H1 (cell line): Measurements from ENCODE around the gene INTS15. TPM values are rescaled to one million over a fixed set of nuclear protein-coding genes. Genes with fewer than 3 reads are reported as not detected.
A peak's percentile ranks its signal among the peaks of the same experiment; 100 is the strongest.

Source experiments
- CTCF ChIA-PET: fragments of 300-600 bp; sonication (Branson Sonifier 250); formaldehyde crosslinking; loops from one replicate; lab custom pipeline; 2021; ENCODE audit not compliant: partially characterized antibody; lab: Charles Lee
- POLR2A ChIA-PET: fragments of 300-600 bp; sonication (Branson Sonifier 250); formaldehyde crosslinking; loops from one replicate; lab custom pipeline; 2021; ENCODE audit warnings: inconsistent platforms; ENCODE audit not compliant: partially characterized antibody; lab: Charles Lee
- DNase-seq, 2 experiments: peaks; one replicate each; pipeline versions ENCODE4 v3.0.0 to v3.0.0-alpha.2; 2010 to 2022; ENCODE audit warnings: low spot score in 2 of 2, low read depth in 1 of 2, mixed read lengths in 1 of 2
- FAIRE-seq: peaks from 2 replicates; lab custom pipeline; 2011; peaks lifted over from hg19 to GRCh38; lab: Jason Lieb, UNC
- H2AFZ ChIP-seq: 2 replicates; pipeline ENCODE4 v1.8.1; 2012; ENCODE audit warnings: low read length, inconsistent platforms
- H2AK5ac ChIP-seq: 2 replicates; pipeline ENCODE4 v1.6.1; 2013; ENCODE audit warnings: low read depth, low read length
- H2BK120ac ChIP-seq: replicated peaks from 2 replicates; pipeline ENCODE3; 2013; ENCODE audit warnings: low read depth, low read length, inconsistent platforms
- H2BK12ac ChIP-seq: 2 replicates; pipeline ENCODE4 v1.6.1; 2013; ENCODE audit warnings: low read depth, low read length
- H2BK15ac ChIP-seq: 2 replicates; pipeline ENCODE4 v1.6.1; 2013; ENCODE audit warnings: low read length
- H2BK20ac ChIP-seq: 2 replicates; pipeline ENCODE4 v1.6.1; 2013; ENCODE audit warnings: low read length
- H2BK5ac ChIP-seq: 2 replicates; pipeline ENCODE4 v1.6.1; 2013; ENCODE audit warnings: low read depth, low read length
- H3K14ac ChIP-seq: 2 replicates; pipeline ENCODE4 v1.6.1; 2013; ENCODE audit warnings: inconsistent platforms; ENCODE audit not compliant: insufficient read length
- H3K18ac ChIP-seq: 2 replicates; pipeline ENCODE4 v1.6.1; 2013; ENCODE audit warnings: low read length; ENCODE audit errors: extremely low read depth
- H3K23ac ChIP-seq: 2 replicates; pipeline ENCODE4 v1.6.1; 2013; ENCODE audit warnings: inconsistent platforms; ENCODE audit not compliant: insufficient read length
- H3K23me2 ChIP-seq: 2 replicates; pipeline ENCODE4 v1.6.1; 2013; ENCODE audit warnings: low read depth, low read length
- H3K27ac ChIP-seq: 2 replicates; pipeline ENCODE4 v1.6.1; 2011; ENCODE audit warnings: low read depth, low read length, inconsistent platforms
- H3K27me3 ChIP-seq, 4 experiments: replicated peaks in 1 of 4; 1 replicate in 1 of 4; 2 replicates in 3 of 4; pipeline versions ENCODE4 v1.6.1 to v1.8.1; 2011 to 2013; ENCODE audit warnings: low read length in 3 of 4, mild to moderate bottlenecking in 3 of 4, inconsistent platforms in 2 of 4, mixed read lengths in 2 of 4, moderate library complexity in 1 of 4; ENCODE audit not compliant: control insufficient read depth in 3 of 4, insufficient read depth in 3 of 4; ENCODE audit errors: extremely low read depth in 1 of 4
- H3K36me3 ChIP-seq, 4 experiments: 2 replicates each; pipeline versions ENCODE4 v1.6.1 to v1.8.1; 2011 to 2013; ENCODE audit warnings: mild to moderate bottlenecking in 4 of 4, low read length in 3 of 4, moderate library complexity in 2 of 4, control low read depth in 1 of 4, inconsistent platforms in 1 of 4; ENCODE audit not compliant: insufficient read depth in 4 of 4, control insufficient read depth in 2 of 4
- H3K4ac ChIP-seq: replicated peaks from 2 replicates; pipeline ENCODE3; 2013; ENCODE audit warnings: low read length, low read depth, mixed read lengths, inconsistent platforms; ENCODE audit not compliant: insufficient read length
- H3K4me1 ChIP-seq, 4 experiments: replicated peaks in 1 of 4; 1 replicate in 1 of 4; 2 replicates in 3 of 4; pipeline versions ENCODE4 v1.6.1 to v1.8.1; 2011 to 2013; ENCODE audit warnings: low read length in 3 of 4, inconsistent platforms in 2 of 4, mixed read lengths in 1 of 4; ENCODE audit not compliant: insufficient read depth in 4 of 4, control insufficient read depth in 3 of 4
- H3K4me2 ChIP-seq, 2 experiments: 2 replicates each; pipeline versions ENCODE4 v1.6.1 to v1.8.1; 2011 to 2013; ENCODE audit warnings: low read depth in 2 of 2, low read length in 2 of 2, control low read depth in 1 of 2, inconsistent platforms in 1 of 2, mild to moderate bottlenecking in 1 of 2; ENCODE audit not compliant: insufficient read depth in 1 of 2
- H3K4me3 ChIP-seq, 4 experiments: fragments of 200-600, 300-600 bp in 1 of 4; sonication (generic), shearing (Covaris generic), sonication (Bioruptor Twin) in 1 of 4; 2 replicates each; pipeline versions ENCODE4 v1.5.1 to v1.8.1; 2011 to 2016; ENCODE audit warnings: low read length in 4 of 4, low read depth in 3 of 4, control low read depth in 2 of 4, inconsistent platforms in 2 of 4, mild to moderate bottlenecking in 2 of 4, mixed read lengths in 1 of 4, moderate library complexity in 1 of 4; ENCODE audit not compliant: insufficient read depth in 2 of 4; ENCODE audit errors: extremely low read depth in 1 of 4
- H3K56ac ChIP-seq: replicated peaks from 2 replicates; pipeline ENCODE3; 2013; ENCODE audit warnings: low read depth, mild to moderate bottlenecking, mixed read lengths, low read length, inconsistent platforms; ENCODE audit not compliant: insufficient read length
- H3K79me1 ChIP-seq: 2 replicates; pipeline ENCODE4 v1.6.1; 2013; ENCODE audit warnings: low read depth, low read length, control low read depth
- H3K79me2 ChIP-seq, 2 experiments: 2 replicates each; pipeline versions ENCODE4 v1.6.1 to v1.8.1; 2012 to 2013; ENCODE audit warnings: low read length in 2 of 2, mild to moderate bottlenecking in 2 of 2, inconsistent platforms in 1 of 2; ENCODE audit not compliant: insufficient read depth in 2 of 2, control insufficient read depth in 1 of 2
- H3K9ac ChIP-seq, 4 experiments: replicated peaks in 1 of 4; 1 replicate in 1 of 4; 2 replicates in 3 of 4; pipeline versions ENCODE4 v1.6.1 to v1.8.1; 2011 to 2013; ENCODE audit warnings: low read depth in 3 of 4, low read length in 3 of 4, control low read depth in 2 of 4, mild to moderate bottlenecking in 2 of 4, moderate library complexity in 2 of 4, inconsistent platforms in 1 of 4; ENCODE audit errors: extremely low read depth in 1 of 4
- H3K9me3 ChIP-seq, 2 experiments: 2 replicates each; pipeline versions ENCODE4 v1.6.1 to v1.8.1; 2012 to 2013; ENCODE audit warnings: mild to moderate bottlenecking in 2 of 2, moderate library complexity in 2 of 2, control low read depth in 1 of 2, inconsistent platforms in 1 of 2, low read depth in 1 of 2, low read length in 1 of 2, mixed read lengths in 1 of 2; ENCODE audit not compliant: insufficient read depth in 2 of 2
- H4K20me1 ChIP-seq, 2 experiments: replicated peaks in 1 of 2; 2 replicates each; pipeline versions ENCODE3 to v1.8.1; 2011 to 2013; ENCODE audit warnings: inconsistent platforms in 2 of 2, low read length in 2 of 2, mild to moderate bottlenecking in 1 of 2; ENCODE audit not compliant: insufficient read depth in 2 of 2, control insufficient read depth in 1 of 2
- H4K5ac ChIP-seq: 2 replicates; pipeline ENCODE4 v1.6.1; 2013; ENCODE audit warnings: low read length, low read depth, mixed read lengths, inconsistent platforms; ENCODE audit not compliant: insufficient read length
- H4K8ac ChIP-seq: 2 replicates; pipeline ENCODE4 v1.8.0; 2013; ENCODE audit warnings: mild to moderate bottlenecking, moderate library complexity, low read length, inconsistent platforms; ENCODE audit not compliant: insufficient read depth; ENCODE audit errors: extremely low read depth
- H4K91ac ChIP-seq: replicated peaks from 2 replicates; pipeline ENCODE3; 2013; ENCODE audit warnings: low read length, mixed read lengths, inconsistent platforms; ENCODE audit not compliant: insufficient read length
- GTF2F1 ChIP-seq: IDR thresholded peaks from 2 replicates; pipeline ENCODE4 v1.6.1; 2012; ENCODE audit warnings: low read depth, low read length, improper control_type of control experiment, borderline replicate concordance
- HDAC2 ChIP-seq, 2 experiments: fragments of 300-600 bp in 1 of 2; sonication (generic) in 1 of 2; IDR thresholded peaks; 2 replicates each; pipeline ENCODE4 v1.6.1; 2011 to 2012; ENCODE audit warnings: low read depth in 2 of 2, low read length in 2 of 2, mild to moderate bottlenecking in 2 of 2, moderate library complexity in 2 of 2, borderline replicate concordance in 1 of 2, inconsistent platforms in 1 of 2
- KDM4A ChIP-seq: IDR thresholded peaks from one replicate; pipeline ENCODE4 v1.7.1; 2012; ENCODE audit warnings: low read depth, mild to moderate bottlenecking, moderate library complexity, low read length, inconsistent platforms; ENCODE audit not compliant: severe bottlenecking
- PHF8 ChIP-seq: fragments of 200-600 bp; sonication (generic); conservative IDR thresholded peaks from 2 replicates; pipeline ENCODE4 v1.7.1; 2012; ENCODE audit warnings: low read depth, mild to moderate bottlenecking, inconsistent platforms, low read length, moderate library complexity
- SIN3A ChIP-seq, 2 experiments: IDR thresholded peaks in 1 of 2; conservative IDR thresholded peaks in 1 of 2; 2 replicates each; pipeline ENCODE4 v1.6.1; 2011 to 2012; ENCODE audit warnings: low read length in 2 of 2, improper control_type of control experiment in 1 of 2, low read depth in 1 of 2, mild to moderate bottlenecking in 1 of 2
- WGBS, 2 experiments: shearing (Covaris generic) in 1 of 2; methylation state at CpG; one replicate each; pipeline versions ENCODE4 v1.1.6 to v1.1.7; 2013 to 2015; ENCODE audit warnings: low lambda C conversion rate in 2 of 2, mixed read lengths in 2 of 2, inconsistent platforms in 1 of 2, low coverage in 1 of 2, missing lambda C conversion rate in 1 of 2; ENCODE audit not compliant: insufficient replicate concordance in 2 of 2, insufficient coverage in 1 of 2, insufficient read length in 1 of 2; ENCODE audit errors: extremely low coverage in 1 of 2, missing lambda C conversion rate in 1 of 2; 5-methylcytosine and 5-hydroxymethylcytosine counted together
- polyA plus RNA-seq, 7 experiments: library from polyadenylated mRNA; depleted of rRNA in 3 of 7; stranded (reverse) in 5 of 7; unstranded in 2 of 7; fragments of >200 nt in 5 of 7; fragments of 200-250 nt in 2 of 7; gene quantifications; 1 replicate in 5 of 7; 2 replicates in 1 of 7; 4 replicates in 1 of 7; pipeline versions ENCODE4 v1.2.1 to v1.2.3, GENCODE V29; 2011 to 2013; ENCODE audit warnings: missing spikeins in 2 of 7, mixed read lengths in 2 of 7
- total RNA-seq: library from RNA; stranded (reverse); fragmentation: NEBNext Ultra II Directional; extraction: Animal tissue kit (Norgen Biotek cat#: 25700); gene quantifications from 2 replicates; pipeline ENCODE4 v1.2.1, GENCODE V29; 2021

INTS15 gene
- total and polyA plus RNA-seq, 2 of the 8 experiments (the other 6 are each of a cell fraction or from before 2014, with no cell fraction given): 23.0 to 25.7 TPM

DNA sequence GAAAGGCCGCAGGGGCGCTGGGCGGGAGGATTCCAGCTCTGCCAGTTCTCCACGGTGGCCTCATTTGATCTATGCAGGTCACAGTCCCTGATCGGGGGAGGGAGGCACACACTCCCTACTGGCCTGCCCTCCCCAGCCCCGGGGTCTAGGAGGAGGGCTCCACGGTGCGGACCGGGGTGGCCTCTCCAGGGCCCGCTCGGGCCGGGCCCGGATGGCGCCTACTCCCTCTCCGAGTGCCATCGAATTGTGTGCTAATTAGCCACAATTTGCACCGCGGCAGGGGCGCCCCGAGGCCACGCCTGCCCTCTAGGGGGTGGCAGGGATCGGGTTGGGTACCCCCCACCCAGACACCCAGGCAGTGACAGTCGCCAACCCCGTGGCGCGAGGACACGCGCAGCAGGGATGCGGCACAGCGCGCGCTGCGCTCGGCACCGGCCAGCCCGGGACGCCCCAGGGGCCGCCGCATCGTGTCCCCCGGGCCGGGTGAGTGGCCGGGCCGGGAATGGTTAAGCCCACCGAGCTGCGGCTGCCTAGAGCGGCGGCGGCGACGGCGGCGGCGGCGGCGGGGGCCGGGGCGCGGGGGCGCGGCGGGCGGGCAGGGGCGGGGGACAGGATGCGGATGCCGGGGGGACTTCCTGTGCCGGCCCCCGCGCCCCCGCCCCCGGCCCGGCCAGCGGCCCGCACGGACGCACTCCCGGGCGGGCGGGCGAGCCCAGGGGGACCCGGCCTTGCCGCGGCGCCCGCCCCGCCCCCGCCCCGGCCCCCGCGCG is 25.3 kb downstream of the INTS15 start, which contains the start of gene ZNF853:
TSS of gene ZNF853 (plus strand) at position 658 of the 770 bp plus-strand sequence. CDS start 565 bp downstream, outside the sequence.
- 0 out of 2 replicates have a peak within 1 kb of the TSS, but pooled peaks have one; percentile 5 for H3K27ac ChIP-seq
- H2BK120ac ChIP-seq: no peak within 1 kb of the TSS
- 0 out of 2 replicates have a peak within 1 kb of the TSS, but pooled peaks have one; percentile 32 for H2AK5ac ChIP-seq
- peak within 1 kb of the TSS; percentile 25 for H4K8ac ChIP-seq
- no peak within 1 kb of the TSS; the same call in 1 of the 2 replicates for H2BK15ac ChIP-seq
- H4K20me1 ChIP-seq: peaks cover 0 to 1% of the 10 kb centered on the region in 2 experiments
- peak within 1 kb of the TSS; percentile 94 to 100 for H3K4me2 ChIP-seq
- TF ChIP-seq GTF2F1: no peak
- TF ChIP-seq PHF8: peak; percentile 47; the same call in 1 of the 2 replicates
- peak; percentile 57 for TF ChIP-seq KDM4A
- TF ChIP-seq HDAC2 (IDR thresholded peaks at IDR 0.05; ENCODE audit: borderline replicate concordance in 1 of 2, low read depth in 2 of 2, low read length in 2 of 2): no peak; a peak in 2 of 4 replicates
- TF ChIP-seq SIN3A (conservative IDR thresholded peaks at IDR 0.05 in 1 of 2, IDR thresholded peaks at IDR 0.05 in 1 of 2; ENCODE audit: low read depth in 1 of 2, low read length in 2 of 2): 0 out of 4 replicates have a peak, but pooled peaks of 1 of the 2 experiments have one; percentile 12
- TF ChIP-seq, all 59 proteins: peak for 3
- Histone ChIP-seq H3K23me2 (peaks cover 7% of the 10 kb centered on the region; the same call in 1 of the 2 replicates), H3K18ac (peak within 1 kb of the TSS; percentile 90), H3K4me3 (peak within 1 kb of the TSS; percentile 63 to 96 (median 78)), H3K79me1 (no peaks in the 10 kb centered on the region), H2BK12ac (peak within 1 kb of the TSS; percentile 50; the same call in 1 of the 2 replicates), H3K56ac (peak within 1 kb of the TSS; percentile 17), H3K9me3 (no peaks in the 10 kb centered on the region), H3K23ac (no peak within 1 kb of the TSS), H2BK20ac (0 out of 2 replicates have a peak within 1 kb of the TSS, but pooled peaks have one; percentile 6), H3K4ac (peak within 1 kb of the TSS; percentile 69), H4K91ac (peak within 1 kb of the TSS; percentile 89), H2AFZ (peak within 1 kb of the TSS; percentile 57; the same call in 1 of the 2 replicates), H3K9ac (peak within 1 kb of the TSS; percentile 4 to 44 (median 34); a peak in 6 of 7 replicates), H3K79me2 (no peaks in the 10 kb centered on the region), H3K36me3 (0 out of 8 replicates have a peak, but pooled peaks cover 0 to 4% (median 1%) of the 10 kb centered on the region in 4 experiments), H4K5ac (peak within 1 kb of the TSS; percentile 80), H3K14ac (no peak within 1 kb of the TSS), H2BK5ac (peak within 1 kb of the TSS; percentile 66; the same call in 1 of the 2 replicates), H3K27me3 (peaks cover 0 to 4% (median 0%) of the 10 kb centered on the region in 4 experiments; a peak in 1 of 7 replicates), H3K4me1 (peaks cover 0 to 12% (median 7%) of the 10 kb centered on the region in 4 experiments; a peak in 5 of 7 replicates)
- ChIA-PET POLR2A (interaction anchor here (1.4 to 2.0 kb wide), 2 partner anchors 9 to 25 kb away, joined by 3 to 6 read pairs; partner anchors contain the start of gene INTS15), CTCF (interaction anchor here (1.1 kb wide), 1 partner anchor 54 kb away, joined by 3 read pairs; no protein-coding TSS in a partner anchor)
- DNase-seq: peak in 1 of 2 experiments; percentile 72
- WGBS, 2 experiments: 3% methylated on average over 45 of the region's 91 CpGs; no CpG with 5 or more reads in 1 of the 2 experiments
- FAIRE-seq: no peak
